Transverse colon (tissue), 4 donors: Measurements from ENCODE around the gene RUSF1.

Experiments
- CTCF ChIP-seq, 5 experiments: fragments of 200-600 bp in 3 of 5; fragments of 450-650 bp in 2 of 5; sonication (generic) in 3 of 5; IDR thresholded peaks; 1 replicate in 2 of 5; 2 replicates in 3 of 5; pipeline ENCODE4 v1.5.1; 2016 to 2017; ENCODE audit warnings: antibody characterized with exemption in 5 of 5, inconsistent platforms in 3 of 5, mild to moderate bottlenecking in 2 of 5, moderate library complexity in 1 of 5
- EP300 ChIP-seq: sonication (generic); formaldehyde crosslinking; IDR thresholded peaks from one replicate; pipeline ENCODE4 v1.6.1; 2017; ENCODE audit warnings: antibody characterized with exemption, low read depth
- POLR2A ChIP-seq: fragments of 450-650 bp; IDR thresholded peaks from one replicate; pipeline ENCODE4 v1.6.1; 2016; ENCODE audit warnings: antibody characterized with exemption, mild to moderate bottlenecking, moderate library complexity
- POLR2AphosphoS5 ChIP-seq, 3 donors: sonication (generic); formaldehyde crosslinking; IDR thresholded peaks; one replicate each; pipeline ENCODE4 v1.6.1; 2016; ENCODE audit warnings: antibody characterized with exemption in 3 of 3

GRCh38 chr16:31521368-31521767 is 13.2 kb upstream of the RUSF1 start:
- no peak for TF ChIP-seq CTCF (IDR thresholded peaks at IDR 0.05)
- no peak for TF ChIP-seq POLR2A
- TF ChIP-seq POLR2AphosphoS5 (IDR thresholded peaks at IDR 0.05) = no peak
- no peak for TF ChIP-seq EP300
